Spinal cord (tissue), 10 donors: ENCODE measurements around the gene OR5D14. TPM values are rescaled to one million over a fixed set of nuclear protein-coding genes. Genes with fewer than 3 reads are reported as not detected.

Source experiments
- DNase-seq, 6 donors: peaks; one replicate each; pipeline versions ENCODE4 v3.0.0 to v3.0.0-alpha.2; 2013 to 2015; ENCODE audit warnings: low spot score in 6 of 6, low read depth in 4 of 6
- H3K27ac ChIP-seq: one replicate; pipeline ENCODE4 v1.5.1; 2013; ENCODE audit warnings: low read depth, low read length, control low read depth
- H3K27me3 ChIP-seq: one replicate; pipeline ENCODE4 v1.6.1; 2013; ENCODE audit warnings: low read length; ENCODE audit not compliant: control insufficient read depth, insufficient read depth
- H3K36me3 ChIP-seq: one replicate; pipeline ENCODE4 v1.6.1; 2013; ENCODE audit warnings: low read length; ENCODE audit not compliant: control insufficient read depth, insufficient read depth
- H3K4me1 ChIP-seq: one replicate; pipeline ENCODE4 v1.6.1; 2013; ENCODE audit warnings: low read length; ENCODE audit not compliant: control insufficient read depth, insufficient read depth
- H3K4me3 ChIP-seq: one replicate; pipeline ENCODE4 v1.5.1; 2013; ENCODE audit warnings: low read depth, low read length, control low read depth
- H3K9me3 ChIP-seq: one replicate; pipeline ENCODE4 v1.6.1; 2013; ENCODE audit warnings: low read length; ENCODE audit not compliant: control insufficient read depth, insufficient read depth
- WGBS: methylation state at CpG from one replicate; pipeline ENCODE4 v1.1.5; 2013; ENCODE audit warnings: missing lambda C conversion rate; ENCODE audit not compliant: insufficient coverage; 5-methylcytosine and 5-hydroxymethylcytosine counted together
- long read RNA-seq, 4 donors: transcript quantifications; one replicate each; lab custom pipeline, GENCODE V29; 2026
- polyA plus RNA-seq, 2 donors: library from polyadenylated mRNA; unstranded; fragments of 120-200 nt; gene quantifications; one replicate each; pipeline ENCODE4 v1.2.1, GENCODE V29; 2013; ENCODE audit not compliant: insufficient read length in 2 of 2
- total RNA-seq, 2 donors: library from RNA; depleted of rRNA in 1 of 2; stranded (reverse); fragments of 120-200 nt in 1 of 2; fragments of >200 nt in 1 of 2; gene quantifications; one replicate each; pipeline versions ENCODE4 v1.2.3 to v1.2.4, GENCODE V29; 2013 to 2014
- donor health status: healthy.

The OR5D14 gene
- not detected for total RNA-seq
- not detected for polyA plus RNA-seq
- long read RNA-seq, donor 1 = 0 reads
- long read RNA-seq, donor 2 = 0 reads
- long read RNA-seq, donor 3 = 0 reads
- long read RNA-seq, donor 4 = 0 reads

DNA sequence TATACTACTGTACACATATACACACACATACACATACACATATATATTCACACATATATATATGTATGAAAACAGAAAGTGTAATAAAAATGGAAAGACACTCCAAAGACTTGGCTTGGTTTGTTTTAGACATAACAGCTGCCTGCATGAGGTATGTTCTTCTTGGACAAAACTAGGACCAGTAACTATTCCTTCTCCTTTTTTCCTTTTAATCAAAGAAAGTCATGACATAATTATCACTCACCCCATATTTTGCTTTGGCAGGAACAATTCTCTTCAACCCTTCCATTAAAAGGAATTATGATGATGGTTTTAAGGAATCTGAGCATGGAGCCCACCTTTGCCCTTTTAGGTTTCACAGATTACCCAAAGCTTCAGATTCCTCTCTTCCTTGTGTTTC, at the start of gene OR5D14:
OR5D14 (plus strand) TSS at position 301 of the 400 bp plus-strand sequence; CDS start at position 301, 0 bp downstream.
- no peaks in the 10 kb centered on the region for H3K27me3 ChIP-seq
- H3K4me1 ChIP-seq = no peaks in the 10 kb centered on the region
- H3K27ac ChIP-seq = no peak within 1 kb of the TSS
- peaks cover 4% of the 10 kb centered on the region for H3K9me3 ChIP-seq
- no peaks in the 10 kb centered on the region for H3K36me3 ChIP-seq
- DNase-seq = no peak
- H3K4me3 ChIP-seq = no peak within 1 kb of the TSS

DNA sequence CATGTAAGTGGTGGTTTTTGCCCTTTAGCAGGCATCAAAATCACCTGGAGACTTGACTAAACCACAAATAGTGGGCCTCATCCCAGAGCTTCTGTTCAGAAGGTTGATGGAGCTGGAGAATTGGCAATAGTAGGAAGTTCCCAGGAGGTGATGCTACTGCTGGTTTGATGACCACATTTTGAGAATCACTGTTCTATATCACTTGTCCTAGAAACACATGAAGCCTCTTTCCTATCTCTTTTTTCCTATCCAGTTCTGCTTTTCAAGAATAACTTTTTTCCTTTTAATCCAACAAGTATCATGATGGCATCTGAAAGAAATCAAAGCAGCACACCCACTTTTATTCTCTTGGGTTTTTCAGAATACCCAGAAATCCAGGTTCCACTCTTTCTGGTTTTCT, 22.2 kb upstream of the OR5D14 start, which contains the start of gene OR5D13:
OR5D13 (plus strand) TSS at position 301 of the 400 bp plus-strand sequence; CDS start at position 301, 0 bp downstream.
- Histone ChIP-seq H3K4me1 (no peaks in the 10 kb centered on the region), H3K9me3 (peaks cover 5% of the 10 kb centered on the region), H3K27me3 (no peaks in the 10 kb centered on the region)

DNA sequence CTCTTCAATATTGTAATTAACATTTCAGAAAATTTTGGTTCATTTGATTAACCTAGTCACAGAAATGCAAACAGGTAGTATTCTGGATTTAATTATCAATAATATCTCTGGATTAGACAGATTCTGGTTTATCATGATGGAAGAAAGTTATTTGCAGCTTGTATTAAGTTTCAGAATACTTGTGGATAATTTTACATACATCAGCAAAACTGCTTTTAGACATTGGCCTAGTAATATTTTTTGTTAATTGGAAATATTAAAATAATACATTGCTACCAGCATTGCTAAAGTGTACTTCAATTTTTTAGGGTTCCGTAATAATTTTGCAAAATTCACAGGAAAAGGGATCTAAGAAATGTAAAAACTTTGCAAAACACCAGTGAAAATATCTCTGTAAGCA, 3.8 kb upstream of the OR5D14 start:
- no peak for DNase-seq
- Histone ChIP-seq H3K27me3 (no peaks in the 10 kb centered on the region), H3K36me3 (no peaks in the 10 kb centered on the region), H3K4me1 (no peaks in the 10 kb centered on the region), H3K27ac (no peak overlapping the region), H3K9me3 (no peaks in the 10 kb centered on the region), H3K4me3 (no peak overlapping the region)
- WGBS = no CpG with 5 or more reads among the region's 1 CpG

More for the DNA sequence above, 22.2 kb upstream of the OR5D14 start, which contains the start of gene OR5D13:
- no peak for DNase-seq
- Histone ChIP-seq H3K27ac (no peak within 1 kb of the TSS), H3K36me3 (no peaks in the 10 kb centered on the region), H3K4me3 (no peak within 1 kb of the TSS)

DNA sequence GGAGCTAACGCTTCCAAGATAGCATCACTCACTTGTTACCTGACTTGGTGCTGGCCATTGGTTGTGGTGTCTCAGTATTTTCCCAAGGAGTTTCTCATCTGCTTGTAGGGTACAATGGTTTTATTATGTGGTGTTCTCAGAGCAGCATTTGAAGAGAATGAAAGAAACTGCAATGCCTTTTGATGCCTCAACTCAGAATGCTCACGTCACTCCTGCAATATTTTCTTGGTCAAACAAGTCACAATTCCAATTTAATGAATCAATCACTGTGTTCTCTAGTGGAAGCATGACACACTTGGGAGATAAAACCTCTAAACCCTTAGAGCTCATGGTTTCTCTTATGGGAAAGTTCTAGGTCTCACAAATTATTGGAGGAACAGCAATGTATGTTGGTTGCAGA, 2.0 kb upstream of the OR5D14 start:
- Histone ChIP-seq H3K9me3 (no peaks in the 10 kb centered on the region), H3K27ac (no peak overlapping the region), H3K4me1 (no peaks in the 10 kb centered on the region), H3K4me3 (no peak overlapping the region), H3K36me3 (no peaks in the 10 kb centered on the region), H3K27me3 (no peaks in the 10 kb centered on the region)
- 83% methylated on average over 1 of the region's 2 CpGs for WGBS
- DNase-seq = no peak

DNA sequence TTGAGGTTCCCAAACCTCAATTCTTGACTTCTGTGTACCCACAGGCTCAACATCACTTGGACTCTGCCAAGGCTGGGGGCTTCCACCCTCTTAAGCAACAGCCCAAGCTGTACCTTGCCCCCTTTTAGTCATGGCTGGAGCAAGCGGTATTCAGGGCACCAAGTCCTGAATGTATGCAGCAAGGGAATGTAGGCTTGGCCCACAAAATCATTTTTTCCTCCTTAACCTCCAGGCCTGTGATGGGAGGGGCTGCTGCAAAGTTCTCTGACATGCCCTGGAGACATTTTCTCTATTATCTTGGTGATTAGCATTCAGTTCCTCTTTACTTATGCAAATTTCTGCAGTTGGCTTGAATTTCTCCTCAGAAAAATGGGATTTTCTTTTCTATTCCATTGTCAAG, 10.9 kb downstream of the OR5D14 start:
- peaks cover 6% of the 10 kb centered on the region for H3K9me3 ChIP-seq
- H3K4me1 ChIP-seq = no peaks in the 10 kb centered on the region
- no peak for DNase-seq
- H3K36me3 ChIP-seq = no peaks in the 10 kb centered on the region
- H3K4me3 ChIP-seq = no peak overlapping the region
- H3K27ac ChIP-seq = no peak overlapping the region
- no peaks in the 10 kb centered on the region for H3K27me3 ChIP-seq
- WGBS = no CpG with 5 or more reads among the region's 1 CpG

DNA sequence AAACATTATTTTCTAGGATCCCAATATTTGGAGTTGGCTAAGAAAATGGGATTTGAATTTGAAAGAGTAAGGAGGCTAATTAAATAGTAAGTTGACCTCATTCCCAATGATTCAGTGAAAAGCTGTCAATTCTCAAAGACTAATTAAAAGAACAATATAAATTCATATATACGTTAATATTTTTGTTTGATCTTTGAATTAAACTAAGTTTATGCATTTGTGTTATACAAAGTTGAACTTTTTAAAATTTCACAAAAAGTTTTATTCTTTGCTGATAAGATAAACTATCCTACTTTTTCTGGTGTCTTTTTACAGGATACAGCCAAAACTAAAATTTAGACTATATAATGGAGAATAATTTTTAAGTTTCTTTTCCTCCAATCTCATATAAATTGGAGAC, 15.7 kb downstream of the OR5D14 start, which contains the start of gene OR5L1:
OR5L1 (plus strand) TSS at position 301 of the 400 bp plus-strand sequence. CDS start 100 bp downstream, outside the sequence.
- Histone ChIP-seq H3K4me1 (no peaks in the 10 kb centered on the region), H3K4me3 (no peak within 1 kb of the TSS), H3K9me3 (peaks cover 1% of the 10 kb centered on the region), H3K27me3 (no peaks in the 10 kb centered on the region), H3K36me3 (no peaks in the 10 kb centered on the region), H3K27ac (no peak within 1 kb of the TSS)
- no peak for DNase-seq
- WGBS = no CpG with 5 or more reads among the region's 1 CpG

DNA sequence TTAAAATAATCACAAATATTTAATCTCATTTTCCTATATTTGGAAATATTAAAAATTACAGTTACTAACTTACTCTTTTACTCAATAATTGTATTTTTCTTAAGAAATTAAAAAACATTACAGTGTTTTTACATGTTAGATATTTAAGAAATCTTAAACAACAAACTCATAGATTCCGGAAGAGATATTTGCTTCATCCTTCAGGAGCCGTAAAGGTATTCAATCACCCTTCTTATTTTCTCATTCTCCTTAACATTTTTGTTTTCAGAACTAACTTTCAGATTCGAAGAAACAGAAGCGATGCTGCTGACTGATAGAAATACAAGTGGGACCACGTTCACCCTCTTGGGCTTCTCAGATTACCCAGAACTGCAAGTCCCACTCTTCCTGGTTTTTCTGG, 24.0 kb downstream of the OR5D14 start, which contains the start of gene OR5D18:
OR5D18 (plus strand) TSS at position 301 of the 400 bp plus-strand sequence; CDS start at position 301, 0 bp downstream.
- H3K36me3 ChIP-seq = no peaks in the 10 kb centered on the region
- H3K4me3 ChIP-seq = no peak within 1 kb of the TSS
- no peaks in the 10 kb centered on the region for H3K4me1 ChIP-seq
- no peak for DNase-seq
- H3K27me3 ChIP-seq = no peaks in the 10 kb centered on the region
- H3K9me3 ChIP-seq = no peaks in the 10 kb centered on the region
- H3K27ac ChIP-seq = no peak within 1 kb of the TSS
- 71% methylated on average over 2 of the region's 5 CpGs for WGBS

DNA sequence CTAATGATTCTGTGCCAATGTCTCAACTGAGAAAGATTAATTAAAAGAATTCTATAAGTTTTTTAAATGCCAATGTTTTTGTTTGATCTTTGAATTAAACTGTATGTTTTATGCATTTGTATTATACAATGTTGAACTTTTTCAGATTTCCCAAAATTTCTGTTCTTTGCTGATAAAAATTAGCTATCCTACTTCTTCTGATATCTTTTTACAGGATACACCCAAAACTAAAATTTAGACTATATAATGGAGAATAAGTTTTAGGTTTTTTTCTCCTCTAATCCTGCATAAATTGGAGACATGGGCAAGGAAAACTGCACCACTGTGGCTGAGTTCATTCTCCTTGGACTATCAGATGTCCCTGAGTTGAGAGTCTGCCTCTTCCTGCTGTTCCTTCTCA, 31.6 kb downstream of the OR5D14 start, which contains the start of gene OR5L2:
OR5L2 (plus strand) TSS at position 301 of the 400 bp plus-strand sequence; CDS start at position 301, 0 bp downstream.
- peaks cover 3% of the 10 kb centered on the region for H3K9me3 ChIP-seq
- H3K36me3 ChIP-seq = no peaks in the 10 kb centered on the region
- no peak for DNase-seq
- H3K4me1 ChIP-seq = no peaks in the 10 kb centered on the region
- H3K27ac ChIP-seq = no peak within 1 kb of the TSS
- H3K27me3 ChIP-seq = no peaks in the 10 kb centered on the region
- H3K4me3 ChIP-seq = no peak within 1 kb of the TSS

DNA sequence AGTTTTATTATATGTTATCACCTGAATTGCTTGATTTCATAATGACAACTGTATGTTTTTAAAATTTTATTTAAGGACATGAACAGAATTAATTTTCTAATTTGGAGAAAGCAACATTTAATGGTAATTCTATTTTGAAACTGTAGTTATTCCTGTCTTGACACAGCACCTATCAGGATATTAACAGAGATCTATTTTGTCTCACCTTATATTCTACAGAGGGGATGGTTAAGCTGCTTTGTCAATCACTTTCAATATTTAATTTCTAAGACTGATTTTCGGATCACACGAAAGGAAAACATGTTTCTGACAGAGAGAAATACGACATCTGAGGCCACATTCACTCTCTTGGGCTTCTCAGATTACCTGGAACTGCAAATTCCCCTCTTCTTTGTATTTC, 43.1 kb downstream of the OR5D14 start, which contains the start of gene OR5D16:
OR5D16 (plus strand) TSS at position 301 of the 400 bp plus-strand sequence; CDS start at position 301, 0 bp downstream.
- H3K4me1 ChIP-seq = no peaks in the 10 kb centered on the region
- no CpG with 5 or more reads among the region's 3 CpGs for WGBS
- no peak for DNase-seq
- H3K27ac ChIP-seq = no peak within 1 kb of the TSS
- no peaks in the 10 kb centered on the region for H3K9me3 ChIP-seq
- no peaks in the 10 kb centered on the region for H3K27me3 ChIP-seq
- H3K4me3 ChIP-seq = no peak within 1 kb of the TSS
- no peaks in the 10 kb centered on the region for H3K36me3 ChIP-seq
